OCI-LY1 (cell line): ENCODE data around the gene TMEM52.
A peak's percentile ranks its signal among the peaks of the same experiment; 100 is the strongest.

Source experiments
- CTCF ChIP-seq: fragments of 200-600 bp; sonication (generic), shearing (Covaris generic); IDR thresholded peaks from 2 replicates; pipeline ENCODE4 v1.5.1; 2017; ENCODE audit warnings: mild to moderate bottlenecking, antibody characterized with exemption, low read length, moderate library complexity, mixed read lengths
- EZH2 ChIP-seq: fragments of 200-600 bp; sonication (generic), shearing (Covaris generic); IDR thresholded peaks from 2 replicates; pipeline ENCODE4 v1.8.0; 2017; ENCODE audit warnings: borderline replicate concordance, mixed run types, mild to moderate bottlenecking, antibody characterized with exemption, low read length, moderate library complexity, mixed read lengths

- TF ChIP-seq CTCF (peak; percentile 85), EZH2 (no peak)
These were observed 40.9 kb upstream of the TMEM52 start for GRCh38 chr1:1959840-1960479.
